H9 (cell line): ENCODE measurements around the gene AFG1L. TPM values are rescaled to one million over a fixed set of nuclear protein-coding genes. Genes with fewer than 3 reads are reported as not detected.

ENCODE experiments used
- DNase-seq: peaks from one replicate; pipeline ENCODE4 v3.0.0-alpha.2; 2017
- H2AFZ ChIP-seq: one replicate; pipeline ENCODE4 v1.6.1; 2013; ENCODE audit warnings: mild to moderate bottlenecking, low read length, control low read depth, moderate library complexity
- H2AK5ac ChIP-seq: 2 replicates; pipeline ENCODE4 v1.6.1; 2013; ENCODE audit warnings: low read length, control low read depth, mixed read lengths; ENCODE audit not compliant: insufficient read length
- H2BK120ac ChIP-seq: one replicate; pipeline ENCODE4 v1.6.1; 2013; ENCODE audit warnings: low read depth, mild to moderate bottlenecking, low read length, control low read depth, inconsistent platforms; ENCODE audit not compliant: poor library complexity, severe bottlenecking
- H2BK12ac ChIP-seq: 2 replicates; pipeline ENCODE4 v1.6.1; 2013; ENCODE audit warnings: low read length, control low read depth, mixed read lengths, low read depth; ENCODE audit not compliant: insufficient read length
- H2BK15ac ChIP-seq: 2 replicates; pipeline ENCODE4 v1.6.1; 2013; ENCODE audit warnings: low read depth, low read length, control low read depth
- H2BK20ac ChIP-seq: one replicate; pipeline ENCODE4 v1.6.1; 2013; ENCODE audit warnings: low read depth, mild to moderate bottlenecking, low read length, control low read depth, inconsistent platforms; ENCODE audit not compliant: poor library complexity, severe bottlenecking
- H2BK5ac ChIP-seq: 2 replicates; pipeline ENCODE4 v1.6.1; 2013; ENCODE audit warnings: low read length, control low read depth, mixed read lengths; ENCODE audit not compliant: insufficient read length
- H3K14ac ChIP-seq: 2 replicates; pipeline ENCODE4 v1.6.1; 2013; ENCODE audit warnings: low read length, control low read depth; ENCODE audit not compliant: insufficient read depth
- H3K18ac ChIP-seq: 2 replicates; pipeline ENCODE4 v1.6.1; 2013; ENCODE audit warnings: low read depth, mild to moderate bottlenecking, mixed read lengths, low read length, control low read depth; ENCODE audit not compliant: insufficient read length
- H3K23ac ChIP-seq: 2 replicates; pipeline ENCODE4 v1.6.1; 2013; ENCODE audit warnings: low read length, control low read depth, mixed read lengths, low read depth; ENCODE audit not compliant: insufficient read length
- H3K23me2 ChIP-seq: 2 replicates; pipeline ENCODE4 v1.6.1; 2013; ENCODE audit warnings: low read depth, mild to moderate bottlenecking, mixed read lengths, low read length, control low read depth; ENCODE audit not compliant: insufficient read length, poor library complexity, severe bottlenecking
- H3K27ac ChIP-seq: 2 replicates; pipeline ENCODE4 v1.5.1; 2013; ENCODE audit warnings: low read length, control low read depth, mixed read lengths, low read depth; ENCODE audit not compliant: insufficient read length
- H3K27me3 ChIP-seq: 2 replicates; pipeline ENCODE4 v1.6.1; 2013; ENCODE audit warnings: low read length, control low read depth, inconsistent platforms; ENCODE audit not compliant: insufficient read depth
- H3K4ac ChIP-seq: 2 replicates; pipeline ENCODE4 v1.6.1; 2013; ENCODE audit warnings: low read depth, mild to moderate bottlenecking, control low read depth, inconsistent platforms, low read length, moderate library complexity
- H3K4me1 ChIP-seq: 2 replicates; pipeline ENCODE4 v1.6.1; 2013; ENCODE audit warnings: low read length, control low read depth, inconsistent platforms; ENCODE audit not compliant: insufficient read depth
- H3K4me2 ChIP-seq: 2 replicates; pipeline ENCODE4 v1.6.1; 2013; ENCODE audit warnings: low read length, control low read depth, mixed read lengths; ENCODE audit not compliant: insufficient read length, insufficient read depth
- H3K56ac ChIP-seq: 2 replicates; pipeline ENCODE4 v1.6.1; 2013; ENCODE audit warnings: low read depth, mild to moderate bottlenecking, mixed read lengths, low read length, control low read depth; ENCODE audit not compliant: insufficient read length
- H3K79me1 ChIP-seq: 2 replicates; pipeline ENCODE4 v1.6.1; 2013; ENCODE audit warnings: low read depth, mild to moderate bottlenecking, moderate library complexity, low read length, control low read depth, inconsistent platforms; ENCODE audit not compliant: insufficient read depth, poor library complexity, severe bottlenecking
- H3K79me2 ChIP-seq: 2 replicates; pipeline ENCODE4 v1.6.1; 2013; ENCODE audit warnings: low read length, control low read depth, inconsistent platforms; ENCODE audit not compliant: insufficient read depth
- H3K9ac ChIP-seq: 2 replicates; pipeline ENCODE4 v1.6.1; 2013; ENCODE audit warnings: low read length, control low read depth, mixed read lengths; ENCODE audit not compliant: insufficient read length; ENCODE audit errors: extremely low read depth
- H3K9me3 ChIP-seq: one replicate; pipeline ENCODE4 v1.6.1; 2013; ENCODE audit warnings: low read depth, low read length, inconsistent platforms; ENCODE audit not compliant: control insufficient read depth
- H3T11ph ChIP-seq: one replicate; pipeline ENCODE4 v1.6.1; 2013; ENCODE audit warnings: mild to moderate bottlenecking, low read length, control low read depth, inconsistent platforms
- H4K20me1 ChIP-seq: one replicate; pipeline ENCODE4 v1.6.1; 2013; ENCODE audit not compliant: control insufficient read depth, insufficient read length, insufficient read depth
- H4K5ac ChIP-seq: 2 replicates; pipeline ENCODE4 v1.6.1; 2013; ENCODE audit warnings: low read depth, mild to moderate bottlenecking, mixed read lengths, low read length, control low read depth; ENCODE audit not compliant: insufficient read length
- H4K8ac ChIP-seq: replicated peaks from 2 replicates; pipeline ENCODE4 v1.6.1; 2013; ENCODE audit warnings: low read length, control low read depth, mixed read lengths, low read depth; ENCODE audit not compliant: insufficient read length
- H4K91ac ChIP-seq: 2 replicates; pipeline ENCODE4 v1.6.1; 2013; ENCODE audit warnings: low read depth, mild to moderate bottlenecking, moderate library complexity, mixed read lengths, low read length, control low read depth; ENCODE audit not compliant: insufficient read length
- H3K27ac Mint-ChIP-seq, 3 experiments: 2 replicates in 2 of 3; 3 replicates in 1 of 3; pipeline ENCODE4 v1.8.0; 2020 to 2021; ENCODE audit warnings: mixed read lengths in 3 of 3, mild to moderate bottlenecking in 1 of 3, moderate library complexity in 1 of 3
- H3K27me3 Mint-ChIP-seq: 2 replicates; pipeline ENCODE4 v1.8.0; 2021; ENCODE audit warnings: low read depth, mild to moderate bottlenecking, moderate library complexity, mixed read lengths
- H3K36me3 Mint-ChIP-seq, 3 experiments: 2 replicates in 2 of 3; 3 replicates in 1 of 3; pipeline ENCODE4 v1.8.0; 2020 to 2021; ENCODE audit warnings: low read depth in 3 of 3, mixed read lengths in 3 of 3; ENCODE audit not compliant: insufficient read depth in 1 of 3
- H3K4me1 Mint-ChIP-seq, 2 experiments: 2 replicates each; pipeline ENCODE4 v1.8.0; 2020; ENCODE audit warnings: mixed read lengths in 2 of 2
- H3K4me3 Mint-ChIP-seq, 2 experiments: 2 replicates in 1 of 2; 3 replicates in 1 of 2; pipeline ENCODE4 v1.8.0; 2020 to 2021; ENCODE audit warnings: mild to moderate bottlenecking in 2 of 2, mixed read lengths in 2 of 2, moderate library complexity in 1 of 2
- H3K9me3 Mint-ChIP-seq, 2 experiments: 2 replicates in 1 of 2; 3 replicates in 1 of 2; pipeline ENCODE4 v1.8.0; 2020; ENCODE audit warnings: mild to moderate bottlenecking in 2 of 2, mixed read lengths in 2 of 2, moderate library complexity in 1 of 2
- CTCF ChIP-seq: fragments of 200-600 bp; sonication (generic); conservative IDR thresholded peaks from 3 replicates; pipeline ENCODE4 v1.8.0; 2021; ENCODE audit warnings: antibody characterized with exemption, mild to moderate bottlenecking
- WGBS: extraction: QIAGEN DNeasy Blood & Tissue Kit; methylation state at CpG from one replicate; pipeline ENCODE4 v1.1.7; 2013; ENCODE audit warnings: missing lambda C conversion rate, low lambda C conversion rate, mixed read lengths; ENCODE audit not compliant: insufficient read length; ENCODE audit errors: extremely low coverage; 5-methylcytosine and 5-hydroxymethylcytosine counted together
- total RNA-seq: library from RNA; stranded (reverse); gene quantifications from 2 replicates; pipeline ENCODE4 v1.2.1, GENCODE V29; 2021

The AFG1L gene
- total RNA-seq, 1 experiment from 2014 or later, result 4.7 TPM

GRCh38 chr6:108348655-108349349, 53.9 kb downstream of the AFG1L start:
- no CpG with 5 or more reads among the region's 5 CpGs for WGBS
- Histone ChIP-seq H3K79me1 (no peaks in the 10 kb centered on the region), H2BK120ac (no peak overlapping the region), H3K4me2 (no peak overlapping the region), H4K5ac (no peak overlapping the region), H2BK20ac (no peak overlapping the region), H3K4me1 (no peaks in the 10 kb centered on the region), H3K23me2 (no peaks in the 10 kb centered on the region), H3K79me2 (no peaks in the 10 kb centered on the region), H3K14ac (no peak overlapping the region), H3K9ac (no peak overlapping the region), H2AFZ (no peak overlapping the region), H3K27ac (no peak overlapping the region), H4K8ac (no peak overlapping the region), H2BK5ac (no peak overlapping the region), H2AK5ac (no peak overlapping the region), H4K20me1 (no peaks in the 10 kb centered on the region), H4K91ac (no peak overlapping the region), H3K27me3 (no peaks in the 10 kb centered on the region), H2BK12ac (no peak overlapping the region), H3K18ac (no peak overlapping the region), H3K23ac (no peak overlapping the region), H3T11ph (no peak overlapping the region), H2BK15ac (no peak overlapping the region), H3K4ac (no peak overlapping the region), H3K56ac (no peak overlapping the region), H3K9me3 (no peaks in the 10 kb centered on the region)
- no peaks in the 10 kb centered on the region for H3K4me1 Mint-ChIP-seq
- H3K9me3 Mint-ChIP-seq, result no peaks in the 10 kb centered on the region
- H3K4me3 Mint-ChIP-seq, result no peak overlapping the region
- TF ChIP-seq CTCF, result no peak
- H3K27ac Mint-ChIP-seq, result no peak overlapping the region
- H3K36me3 Mint-ChIP-seq, result no peaks in the 10 kb centered on the region; a peak in 2 of 7 replicates
- DNase-seq, result no peak
- no peaks in the 10 kb centered on the region for H3K27me3 Mint-ChIP-seq
